Brain pericyte (primary cell): ENCODE measurements around the gene KLK14.

Experiments used
- DNase-seq: peaks from one replicate; pipeline ENCODE4 v3.0.0-alpha.2; 2012; ENCODE audit warnings: low read depth, low spot score

The KLK14 gene, protein sequence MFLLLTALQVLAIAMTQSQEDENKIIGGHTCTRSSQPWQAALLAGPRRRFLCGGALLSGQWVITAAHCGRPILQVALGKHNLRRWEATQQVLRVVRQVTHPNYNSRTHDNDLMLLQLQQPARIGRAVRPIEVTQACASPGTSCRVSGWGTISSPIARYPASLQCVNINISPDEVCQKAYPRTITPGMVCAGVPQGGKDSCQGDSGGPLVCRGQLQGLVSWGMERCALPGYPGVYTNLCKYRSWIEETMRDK

DNA sequence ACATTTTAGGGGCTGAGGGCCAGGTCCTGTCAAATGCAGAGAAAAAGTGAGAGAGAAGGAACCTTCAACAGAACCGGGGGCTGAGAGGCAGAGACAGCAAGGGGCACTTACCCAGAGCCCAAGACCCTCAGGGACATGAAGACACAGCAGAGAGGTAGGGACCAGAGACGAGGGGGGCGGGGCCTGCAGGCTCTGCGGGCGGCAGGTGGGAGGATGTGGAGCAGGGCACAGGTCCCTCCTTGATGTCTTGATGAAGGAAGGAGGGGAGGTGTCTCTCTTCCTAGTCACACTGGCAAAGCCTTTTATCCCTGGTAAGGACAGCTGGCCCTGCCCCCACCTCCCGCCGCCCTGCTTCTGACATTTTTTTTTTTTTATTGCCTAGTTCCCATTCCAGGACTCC, at the start of gene KLK14:
Gene KLK14 (minus strand): TSS at position 277 of the 400 bp plus-strand sequence. CDS start 273 bp downstream, at position 4.
- DNase-seq, result no peak

DNA sequence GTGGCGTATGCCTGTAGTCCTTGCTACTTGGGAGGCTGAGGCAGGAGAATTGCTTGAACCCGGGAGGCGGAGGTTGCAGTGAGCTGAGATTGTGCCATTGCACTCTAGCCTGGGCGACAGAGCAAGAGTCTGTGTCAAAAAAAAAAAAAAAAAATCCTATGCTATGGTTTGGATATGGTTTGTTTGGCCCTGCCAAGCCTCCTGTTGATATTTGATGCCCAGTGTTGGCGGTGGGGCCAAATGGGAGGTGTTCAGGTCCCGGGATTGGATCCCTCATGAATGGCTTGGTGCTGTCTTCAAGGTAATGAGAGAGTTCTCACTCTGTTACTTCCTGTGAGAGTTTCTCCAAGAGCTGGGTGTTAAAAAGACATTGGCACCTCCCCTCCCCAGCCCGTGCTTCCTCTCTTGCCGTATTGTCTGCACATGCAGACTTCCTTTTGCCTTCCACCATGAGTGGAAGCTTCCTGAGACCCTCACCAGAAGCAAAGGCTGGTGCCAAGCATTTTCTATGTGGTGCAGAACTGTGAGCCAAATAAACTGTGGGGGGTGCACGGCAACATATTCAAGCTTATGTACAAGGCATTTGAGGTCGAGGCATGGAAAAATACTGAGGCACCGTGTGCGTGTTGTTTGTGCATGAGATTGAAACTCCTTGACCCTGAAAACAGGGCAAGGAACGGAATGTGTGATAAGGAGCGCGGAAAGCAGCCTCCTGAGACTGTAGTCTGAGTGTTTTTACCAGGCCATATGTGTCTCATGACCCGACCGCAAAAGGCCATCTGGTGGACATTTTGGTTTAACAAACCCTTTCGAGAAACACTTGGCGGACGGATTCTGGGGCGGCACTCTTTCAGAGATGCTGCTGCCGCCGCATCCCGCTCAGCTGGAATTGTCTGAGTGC, 49.3 kb upstream of the KLK14 start:
- peak; percentile 34 for DNase-seq

DNA sequence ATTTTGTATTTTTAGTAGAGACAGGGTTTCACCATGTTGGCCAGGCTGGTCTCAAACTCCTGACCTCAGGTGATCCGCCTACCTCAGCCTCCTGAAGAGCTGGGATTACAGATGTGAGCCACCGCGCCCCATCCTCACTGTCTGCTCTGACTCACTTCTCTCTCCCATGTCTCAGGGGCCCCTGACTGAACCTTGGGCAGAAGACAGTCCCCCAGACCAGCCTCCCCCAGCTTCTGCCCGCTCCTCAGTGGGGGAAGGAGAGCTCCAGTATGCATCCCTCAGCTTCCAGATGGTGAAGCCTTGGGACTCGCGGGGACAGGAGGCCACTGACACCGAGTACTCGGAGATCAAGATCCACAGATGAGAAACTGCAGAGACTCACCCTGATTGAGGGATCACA, 47.0 kb upstream of the KLK14 start:
- DNase-seq, result no peak

DNA sequence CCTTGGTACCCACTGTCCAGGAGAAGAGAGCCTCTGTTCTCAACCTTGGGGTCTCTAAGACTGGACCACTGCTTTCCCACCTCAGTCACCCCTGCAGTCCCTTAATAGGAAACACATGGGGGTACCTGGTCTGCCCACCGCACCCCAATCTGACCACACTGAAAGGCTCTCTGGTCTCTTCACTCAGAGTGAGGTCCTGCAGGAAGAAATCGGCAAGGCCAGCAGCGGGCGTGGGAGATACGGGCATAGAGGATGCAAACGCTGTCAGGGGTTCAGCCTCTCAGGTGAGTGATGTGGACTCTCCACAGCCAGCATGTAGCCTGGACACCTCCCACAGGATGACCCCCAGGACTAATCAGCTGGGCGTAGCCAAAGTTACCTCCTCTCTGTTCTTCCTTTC, 45.5 kb upstream of the KLK14 start:
- no peak for DNase-seq

DNA sequence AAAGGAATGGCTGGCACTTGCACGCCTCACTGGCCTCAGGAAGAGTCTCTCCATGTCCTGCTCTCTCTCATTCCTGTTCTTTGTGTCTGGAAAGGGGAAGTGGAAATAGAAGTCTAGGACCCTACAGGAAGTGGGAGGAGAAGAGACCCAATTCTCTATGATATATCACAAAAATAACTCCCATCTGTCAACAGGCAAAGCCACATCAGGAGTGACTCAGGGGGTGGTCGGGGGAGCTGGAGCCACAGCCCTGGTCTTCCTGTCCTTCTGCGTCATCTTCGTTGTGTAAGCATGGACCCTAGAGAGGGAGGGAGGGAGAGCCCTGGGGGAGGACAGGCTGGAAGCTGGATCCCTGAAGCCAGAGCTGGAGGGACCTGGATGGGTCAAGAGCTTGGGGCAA, 45.1 kb upstream of the KLK14 start:
- DNase-seq, result no peak

DNA sequence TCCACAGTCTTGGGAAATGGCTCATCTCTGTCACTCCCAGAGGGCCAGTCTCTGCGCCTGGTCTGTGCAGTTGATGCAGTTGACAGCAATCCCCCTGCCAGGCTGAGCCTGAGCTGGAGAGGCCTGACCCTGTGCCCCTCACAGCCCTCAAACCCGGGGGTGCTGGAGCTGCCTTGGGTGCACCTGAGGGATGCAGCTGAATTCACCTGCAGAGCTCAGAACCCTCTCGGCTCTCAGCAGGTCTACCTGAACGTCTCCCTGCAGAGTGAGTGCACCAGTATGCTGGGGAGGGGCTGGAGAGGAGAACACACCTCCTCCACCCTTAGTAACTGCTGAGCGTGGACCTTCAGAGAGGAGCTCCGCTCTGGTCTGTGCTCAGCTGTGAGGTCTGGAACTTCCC, 44.3 kb upstream of the KLK14 start:
- no peak for DNase-seq

DNA sequence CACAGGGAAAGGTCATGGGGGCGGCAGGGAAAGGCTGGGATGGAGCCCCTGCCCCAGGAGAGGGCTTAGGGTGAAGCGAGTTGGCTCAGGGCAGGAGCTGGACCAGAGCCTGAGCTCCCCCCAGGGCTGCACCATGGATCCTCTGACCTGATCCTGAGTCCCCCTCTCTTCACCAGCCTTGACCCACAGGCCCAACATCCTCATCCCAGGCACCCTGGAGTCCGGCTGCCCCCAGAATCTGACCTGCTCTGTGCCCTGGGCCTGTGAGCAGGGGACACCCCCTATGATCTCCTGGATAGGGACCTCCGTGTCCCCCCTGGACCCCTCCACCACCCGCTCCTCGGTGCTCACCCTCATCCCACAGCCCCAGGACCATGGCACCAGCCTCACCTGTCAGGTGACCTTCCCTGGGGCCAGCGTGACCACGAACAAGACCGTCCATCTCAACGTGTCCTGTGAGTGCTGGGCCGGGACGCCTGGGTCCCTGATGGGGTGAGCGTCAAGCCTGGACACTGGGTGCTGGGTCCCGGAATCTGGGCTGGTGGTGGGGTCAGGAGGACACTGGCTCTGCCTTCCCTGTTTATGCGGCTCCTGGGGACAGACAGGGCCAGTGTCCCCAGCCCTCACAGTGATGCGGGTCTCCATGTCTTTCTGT, 42.9 kb upstream of the KLK14 start:
- no peak for DNase-seq

DNA sequence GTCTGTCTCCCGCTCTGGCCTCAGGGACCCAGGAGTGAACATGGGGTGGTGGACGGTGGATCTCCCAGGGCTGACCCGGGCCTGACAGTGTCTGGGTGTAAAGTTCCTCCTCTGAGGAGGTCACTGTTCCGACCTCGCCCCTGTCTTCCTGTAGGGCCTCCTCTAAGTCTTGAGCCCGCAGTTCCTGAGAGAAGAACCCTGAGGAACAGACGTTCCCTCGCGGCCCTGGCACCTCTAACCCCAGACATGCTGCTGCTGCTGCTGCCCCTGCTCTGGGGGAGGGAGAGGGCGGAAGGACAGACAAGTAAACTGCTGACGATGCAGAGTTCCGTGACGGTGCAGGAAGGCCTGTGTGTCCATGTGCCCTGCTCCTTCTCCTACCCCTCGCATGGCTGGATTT, 42.0 kb upstream of the KLK14 start, which contains the start of gene SIGLEC9:
Gene SIGLEC9 (plus strand): TSS at position 178 of the 400 bp plus-strand sequence. CDS start 69 bp downstream, at position 247.
- no peak for DNase-seq

DNA sequence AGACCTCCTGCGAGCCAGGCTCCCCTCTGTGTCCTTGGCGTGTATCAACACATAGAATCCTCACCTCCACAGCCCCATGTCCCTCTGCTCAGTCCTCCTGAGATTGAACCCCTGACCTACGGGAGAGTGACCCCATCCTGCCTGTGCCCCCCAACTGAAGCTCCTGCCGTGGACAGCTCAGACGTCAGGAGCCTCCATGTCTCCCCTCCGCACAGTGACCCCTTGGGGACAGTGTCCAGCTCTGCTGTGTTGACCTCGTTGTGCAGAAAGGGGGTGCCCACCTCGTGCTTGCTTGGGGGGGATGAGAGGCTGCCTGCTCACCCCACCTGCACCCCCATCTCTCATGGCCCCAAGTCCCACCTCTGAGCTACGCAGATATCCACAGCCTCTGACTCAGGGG, 41.5 kb upstream of the KLK14 start:
- DNase-seq, result no peak

DNA sequence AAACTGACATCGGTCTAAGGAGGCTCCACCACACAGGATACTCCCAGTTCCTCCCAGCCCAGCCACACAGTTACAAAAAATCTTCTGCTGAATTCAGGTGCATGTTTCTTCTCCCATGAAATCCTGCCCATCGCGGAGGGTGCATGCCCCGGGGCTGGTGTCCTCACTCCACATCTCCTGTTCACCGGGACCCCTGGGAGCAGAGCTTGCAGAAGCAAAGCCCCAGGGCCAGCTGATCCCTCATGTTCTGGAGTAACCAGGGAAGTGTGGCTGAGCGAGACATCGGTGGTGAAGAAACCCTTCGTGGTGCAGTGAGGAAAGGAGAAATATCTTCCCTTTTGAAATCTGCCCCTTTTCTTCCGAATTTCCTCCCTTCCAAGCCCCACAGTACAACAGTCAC, 41.1 kb upstream of the KLK14 start:
- DNase-seq, result no peak

DNA sequence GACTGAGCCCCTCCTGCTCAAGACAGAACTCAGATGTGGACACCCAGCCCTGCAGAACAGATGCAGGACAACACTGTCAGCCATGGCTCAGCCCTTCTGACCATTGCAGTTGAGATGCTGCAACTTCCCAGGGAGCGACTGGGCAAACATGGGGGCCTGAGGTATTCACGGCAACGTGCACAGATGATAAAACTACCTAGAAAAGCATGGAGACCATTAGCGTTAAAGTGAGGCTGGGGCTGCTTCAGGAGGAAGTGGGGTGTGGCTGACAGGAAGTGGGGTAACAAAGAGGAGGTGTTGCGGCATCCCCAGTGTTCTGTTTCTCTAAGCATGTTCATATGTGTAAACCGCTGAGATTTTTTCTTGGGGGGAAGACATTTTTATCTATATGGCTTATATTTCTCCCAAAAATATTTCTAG, 40.7 kb upstream of the KLK14 start:
- DNase-seq, result no peak

DNA sequence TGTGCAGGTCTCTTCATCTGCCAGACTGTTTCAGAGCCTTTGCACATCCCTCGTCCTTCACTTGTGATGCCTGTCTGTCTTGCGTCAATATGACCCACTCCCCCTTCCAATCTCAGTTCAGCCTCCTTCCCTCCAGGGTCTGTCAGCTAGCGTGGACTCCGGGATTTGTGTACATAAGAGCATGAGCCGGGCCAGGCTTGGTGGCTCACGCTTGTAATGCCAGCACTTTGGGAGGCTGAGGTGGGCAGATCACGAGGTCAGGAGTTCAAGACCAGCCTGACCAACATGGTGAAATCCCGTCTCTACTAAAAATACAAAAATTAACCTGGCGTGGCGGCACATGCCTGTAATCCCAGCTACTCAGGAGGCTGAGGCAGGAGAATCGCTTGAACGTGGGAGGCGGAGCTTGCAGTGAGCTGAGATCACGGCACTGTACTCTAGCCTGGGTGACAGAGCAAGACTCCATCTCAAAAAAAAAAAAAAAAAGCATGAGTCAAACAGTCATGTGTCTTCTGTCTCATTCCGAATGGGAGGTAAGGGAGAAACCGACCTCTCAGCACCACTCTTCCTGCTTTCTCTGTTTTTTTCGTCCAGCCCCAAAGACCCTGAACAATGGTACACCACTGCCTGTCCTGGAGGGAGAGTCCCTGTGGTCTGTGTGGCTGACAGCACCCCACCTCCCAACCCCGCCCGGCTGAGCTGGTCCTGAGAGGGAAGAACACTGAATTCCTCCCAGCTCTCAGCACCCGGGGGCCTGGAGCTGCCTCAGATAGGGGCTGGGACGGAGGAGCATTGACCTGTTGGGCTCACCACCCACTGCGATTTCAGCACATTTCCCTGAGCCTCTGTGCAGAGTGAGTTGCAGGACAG, 39.7 kb upstream of the KLK14 start:
- DNase-seq, result no peak

DNA sequence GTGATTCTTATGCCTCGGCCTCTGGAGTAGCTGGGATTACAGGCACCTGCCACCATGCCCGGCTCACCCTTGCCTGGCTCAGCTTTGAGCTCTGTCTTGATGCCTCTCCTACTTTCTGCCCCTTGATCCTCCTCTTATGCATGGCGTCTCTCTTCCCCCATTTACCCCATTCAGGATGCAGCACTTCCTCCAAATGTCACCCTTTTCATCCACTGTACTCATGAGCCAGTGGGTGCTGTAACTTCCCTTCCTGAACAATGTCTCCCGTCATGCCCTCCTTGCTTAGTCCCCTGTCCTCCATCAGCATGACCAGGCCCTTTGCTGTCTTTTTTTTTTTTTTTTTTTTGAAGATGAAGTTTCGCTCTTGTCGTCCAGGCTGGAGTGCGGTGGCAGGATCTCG, 38.6 kb upstream of the KLK14 start:
- no peak for DNase-seq

DNA sequence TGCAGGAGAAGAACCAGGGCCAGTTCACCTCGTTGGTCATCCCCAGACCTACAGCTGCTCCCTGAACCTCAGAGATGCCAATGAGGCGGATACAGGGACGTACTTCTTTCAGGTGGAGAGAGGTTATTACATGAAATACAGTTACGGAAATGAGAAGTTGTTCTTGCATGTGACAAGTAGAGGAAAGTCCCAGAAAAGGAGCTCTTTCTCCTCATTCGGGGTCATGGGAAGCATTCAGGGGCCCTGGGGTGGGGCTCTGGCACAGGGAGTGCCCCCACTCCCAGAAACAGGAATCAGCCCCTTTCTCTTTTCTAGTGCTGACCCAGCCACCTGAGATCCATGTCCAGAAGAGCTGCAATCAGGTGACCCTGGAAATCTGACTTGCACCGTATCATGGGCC, 37.5 kb upstream of the KLK14 start:
- no peak for DNase-seq

DNA sequence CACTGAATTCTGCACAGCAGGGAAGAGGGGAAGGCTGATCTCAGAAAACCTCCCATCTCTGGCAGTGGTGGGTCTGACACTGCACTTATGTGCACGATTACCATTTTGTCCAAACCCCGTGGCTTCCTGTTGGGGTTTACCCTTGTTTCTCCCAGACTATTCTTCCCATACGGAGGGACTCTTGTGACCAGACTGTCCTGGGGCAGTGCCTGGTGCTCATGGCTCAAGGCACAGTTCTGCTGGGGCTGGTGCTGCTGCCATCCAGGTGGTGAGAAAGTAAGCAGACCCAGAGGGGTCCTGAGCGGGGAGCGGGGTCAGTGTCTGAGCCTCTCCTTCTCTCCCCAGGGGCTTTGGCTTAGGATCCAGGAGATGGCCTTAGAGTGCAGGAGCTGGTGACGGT, 36.9 kb upstream of the KLK14 start:
- DNase-seq, result no peak

DNA sequence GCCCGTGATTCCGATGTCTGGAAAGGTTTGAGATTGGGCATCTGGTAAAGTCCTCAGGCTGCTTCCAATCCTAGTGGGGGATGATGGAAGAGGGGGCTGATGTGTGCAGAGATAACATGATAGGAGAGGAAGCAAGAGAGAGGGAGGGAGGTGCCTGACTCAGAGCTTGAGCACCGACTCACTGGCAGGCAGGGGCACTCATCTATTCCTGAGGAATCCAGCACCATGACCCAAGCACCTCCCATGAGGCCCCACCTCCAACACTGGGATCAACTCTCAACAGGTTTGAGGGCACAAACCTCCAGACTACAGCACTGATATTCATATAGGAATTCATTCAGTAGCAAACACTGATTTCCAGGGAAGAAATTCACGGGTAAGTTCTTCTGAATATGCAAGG, 36.4 kb upstream of the KLK14 start:
- no peak for DNase-seq

DNA sequence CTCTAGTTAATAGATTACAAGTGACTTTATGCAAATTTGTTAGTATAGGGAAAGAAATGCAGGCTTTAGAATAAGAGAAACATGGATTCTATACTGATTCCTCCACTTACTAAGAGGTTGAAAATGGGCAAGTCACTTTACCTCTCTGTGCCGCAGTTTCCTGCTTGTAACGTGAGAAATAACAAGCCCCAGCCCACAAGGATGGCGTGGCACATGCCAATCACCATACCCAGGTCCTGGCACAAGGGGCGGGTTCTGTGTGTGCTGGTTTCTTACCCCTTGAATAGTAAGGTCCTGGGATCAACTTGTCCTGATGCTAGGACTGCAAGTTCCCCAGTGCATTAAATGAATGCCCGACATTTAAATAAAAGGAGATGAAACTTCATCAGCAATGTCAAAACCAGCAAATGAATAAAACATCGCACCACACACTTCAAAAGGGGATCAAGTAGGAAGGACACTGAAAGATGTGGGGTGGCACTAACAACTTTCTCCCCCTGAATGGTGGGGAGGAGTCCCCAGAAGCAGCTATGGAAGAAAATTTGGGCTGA, 34.1 kb upstream of the KLK14 start:
- no peak for DNase-seq

DNA sequence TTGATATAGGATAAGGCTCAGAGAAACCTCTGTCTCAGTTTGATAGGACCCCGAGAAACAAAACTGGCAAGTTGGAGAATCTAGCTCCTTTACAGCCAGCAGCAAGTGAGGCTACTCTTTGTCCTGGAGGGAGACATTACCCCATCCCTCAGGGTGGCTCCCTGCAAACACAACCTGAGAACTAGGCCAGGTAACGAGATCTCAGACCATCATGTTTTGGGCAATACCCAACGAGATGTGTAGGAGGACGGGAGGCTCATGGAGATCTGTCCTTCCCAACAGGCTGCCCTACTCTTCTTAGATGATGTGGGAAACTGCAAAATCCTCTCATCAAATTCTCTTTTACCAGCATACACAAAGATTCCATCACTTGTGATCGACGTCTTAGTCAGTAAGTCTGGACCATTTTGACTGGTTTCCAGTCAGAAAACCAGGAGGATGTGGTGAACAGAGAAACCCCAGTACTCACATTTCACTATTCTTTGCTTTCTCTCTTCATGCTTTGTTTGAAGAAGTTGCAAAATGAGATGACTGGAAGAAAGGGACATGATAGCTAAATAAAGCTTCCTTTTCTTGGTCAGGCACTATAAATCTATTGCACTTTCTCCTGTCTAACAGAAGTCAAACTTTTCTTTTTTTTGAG, 31.5 kb upstream of the KLK14 start:
- DNase-seq, result no peak

DNA sequence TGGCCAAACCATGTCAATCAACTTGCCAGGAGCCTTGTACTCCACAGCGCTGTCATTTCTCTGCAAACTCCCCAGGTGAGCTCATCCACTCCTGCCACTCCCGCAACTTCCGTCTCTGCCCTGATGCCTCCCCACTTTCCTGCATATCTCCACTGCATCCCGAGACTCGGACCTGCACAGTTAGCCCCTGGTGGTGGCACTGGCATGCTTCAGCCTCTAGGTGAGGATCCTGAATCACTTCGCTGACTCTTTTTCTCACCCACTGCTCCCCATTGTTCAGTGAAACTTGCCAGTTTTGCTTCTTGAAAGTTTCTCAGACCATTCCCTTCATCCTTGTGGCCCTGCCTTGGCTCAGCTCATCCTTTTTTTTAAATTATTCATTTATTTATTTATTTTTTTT, 28.9 kb upstream of the KLK14 start:
- no peak for DNase-seq

DNA sequence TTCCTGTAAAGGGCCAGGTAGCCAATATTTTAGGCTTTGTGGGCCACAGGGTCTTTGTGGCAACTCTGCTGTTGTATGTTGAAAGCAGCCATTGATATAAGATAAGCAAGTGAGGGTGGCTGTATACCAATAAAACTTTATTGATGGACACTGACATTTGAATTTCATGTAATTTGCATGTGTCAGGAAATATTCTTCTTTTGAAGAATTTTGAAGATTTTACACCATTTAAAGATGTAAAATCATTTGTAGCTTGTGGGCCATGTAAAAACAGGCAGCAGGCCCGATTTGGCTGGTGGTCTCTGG, 27.9 kb upstream of the KLK14 start:
- no peak for DNase-seq

DNA sequence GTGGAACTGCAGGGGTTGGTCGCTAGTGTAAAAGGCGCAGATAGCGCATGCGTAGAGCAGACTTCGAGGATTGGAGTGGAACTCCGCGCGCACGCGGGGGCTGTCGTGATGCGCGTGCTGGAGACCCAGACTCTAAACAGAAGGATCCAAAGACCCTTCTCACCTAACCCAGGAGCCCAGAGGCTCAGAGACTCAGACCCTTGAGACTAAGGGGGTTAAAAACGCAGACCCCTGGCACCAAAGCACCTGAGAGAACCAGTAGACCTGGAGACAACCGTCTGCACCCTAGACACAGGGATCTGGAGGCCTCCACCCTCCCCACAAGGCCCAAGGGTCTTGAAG, 26.1 kb upstream of the KLK14 start:
- no peak for DNase-seq
